B cell (primary cell): ENCODE data around the gene UPF1. TPM values are rescaled to one million over a fixed set of nuclear protein-coding genes. Genes with fewer than 3 reads are reported as not detected.

Experiments
- ATAC-seq: fragments of 200-7000 bp; cut with Tn5 transposase; one replicate; pipeline ENCODE4 v1.10.0; 2021; ENCODE audit warnings: low read depth, mild to moderate bottlenecking, moderate number of reproducible peaks, moderate library complexity
- CTCF ChIA-PET: fragments of 350-600 bp; sonication (Branson Sonifier 250); formaldehyde crosslinking; loops from one replicate; lab custom pipeline; 2021; ENCODE audit warnings: antibody characterized with exemption, inconsistent platforms; lab: Charles Lee
- POLR2A ChIA-PET: fragments of 350-600 bp; sonication (Branson Sonifier 250); formaldehyde crosslinking; loops from one replicate; lab custom pipeline; 2021; ENCODE audit warnings: antibody characterized with exemption; lab: Charles Lee
- DNase-seq: peaks from one replicate; pipeline ENCODE4 v3.0.0; 2013
- H2AFZ ChIP-seq: 2 replicates; pipeline ENCODE4 v1.6.1; 2012; ENCODE audit warnings: mild to moderate bottlenecking, low read depth, low read length; ENCODE audit not compliant: insufficient read depth, poor library complexity, severe bottlenecking
- H3K27ac ChIP-seq, 2 donors: 1 replicate in 1 of 2; 2 replicates in 1 of 2; pipeline ENCODE4 v1.5.1; 2012 to 2013; ENCODE audit warnings: low read length in 2 of 2, mild to moderate bottlenecking in 2 of 2, moderate library complexity in 1 of 2
- H3K27me3 ChIP-seq, 4 experiments: fragments of 200-600 bp in 1 of 4; sonication (generic) in 1 of 4; replicated peaks in 1 of 4; 1 replicate in 2 of 4; 2 replicates in 2 of 4; pipeline versions ENCODE4 v1.6.1 to v1.7.0; 2013 to 2016; ENCODE audit warnings: low read length in 3 of 4, mild to moderate bottlenecking in 2 of 4, mixed read lengths in 1 of 4, moderate library complexity in 1 of 4; ENCODE audit not compliant: insufficient read depth in 4 of 4, control insufficient read depth in 3 of 4; ENCODE audit errors: control extremely low read depth in 1 of 4
- H3K36me3 ChIP-seq, 2 experiments: replicated peaks in 1 of 2; 1 replicate in 1 of 2; 2 replicates in 1 of 2; pipeline versions ENCODE4 v1.6.1 to v1.7.1; 2013; ENCODE audit warnings: low read length in 1 of 2; ENCODE audit not compliant: insufficient read depth in 2 of 2, control insufficient read depth in 1 of 2; ENCODE audit errors: control extremely low read depth in 1 of 2, extremely low read depth in 1 of 2
- H3K4me1 ChIP-seq, 2 donors: fragments of 200-600 bp in 1 of 2; sonication (generic) in 1 of 2; 1 replicate in 1 of 2; 2 replicates in 1 of 2; pipeline versions ENCODE4 v1.5.1 to v1.6.1; 2013 to 2017; ENCODE audit warnings: low read length in 2 of 2; ENCODE audit not compliant: control insufficient read depth in 2 of 2, insufficient read depth in 2 of 2
- H3K4me2 ChIP-seq: replicated peaks from 2 replicates; pipeline ENCODE3; 2012; ENCODE audit warnings: mild to moderate bottlenecking, low read depth, low read length; ENCODE audit not compliant: poor library complexity, severe bottlenecking
- H3K4me3 ChIP-seq, 5 experiments: fragments of 200-600 bp in 1 of 5; sonication (generic) in 1 of 5; 1 replicate in 3 of 5; 2 replicates in 2 of 5; pipeline versions ENCODE4 v1.5.1 to v1.7.0; 2011 to 2016; ENCODE audit warnings: low read length in 4 of 5, mild to moderate bottlenecking in 4 of 5, low read depth in 2 of 5, control low read depth in 1 of 5, moderate library complexity in 1 of 5; ENCODE audit not compliant: insufficient read depth in 1 of 5; ENCODE audit errors: control extremely low read depth in 1 of 5, extremely low read depth in 1 of 5
- H3K79me2 ChIP-seq: fragments of 200-600 bp; sonication (generic); one replicate; pipeline ENCODE4 v1.6.0; 2016; ENCODE audit warnings: low read length; ENCODE audit not compliant: control insufficient read depth, insufficient read depth
- H3K9ac ChIP-seq: fragments of 200-600 bp; sonication (generic); 2 replicates; pipeline ENCODE4 v1.6.1; 2017; ENCODE audit warnings: mild to moderate bottlenecking, low read length, moderate library complexity
- H3K9me3 ChIP-seq, 3 donors: one replicate each; pipeline versions ENCODE4 v1.6.1 to v1.7.1; 2013; ENCODE audit warnings: low read length in 2 of 3; ENCODE audit not compliant: control insufficient read depth in 2 of 3, insufficient read depth in 1 of 3; ENCODE audit errors: control extremely low read depth in 1 of 3
- H4K20me1 ChIP-seq: 2 replicates; pipeline ENCODE4 v1.6.0; 2012; ENCODE audit warnings: mild to moderate bottlenecking, low read length; ENCODE audit not compliant: insufficient read depth, control insufficient read depth, poor library complexity, severe bottlenecking
- H3K27ac Mint-ChIP-seq: one replicate; pipeline ENCODE4 v1.8.0; 2021; ENCODE audit warnings: mixed read lengths
- H3K27me3 Mint-ChIP-seq: one replicate; pipeline ENCODE4 v1.8.0; 2021; ENCODE audit warnings: mixed read lengths
- H3K4me1 Mint-ChIP-seq: one replicate; pipeline ENCODE4 v1.8.0; 2021; ENCODE audit warnings: mixed read lengths
- H3K4me3 Mint-ChIP-seq: one replicate; pipeline ENCODE4 v1.8.0; 2021; ENCODE audit warnings: mixed read lengths
- H3K9me3 Mint-ChIP-seq: one replicate; pipeline ENCODE4 v1.8.0; 2022; ENCODE audit warnings: mixed read lengths; ENCODE audit not compliant: insufficient read depth
- CTCF ChIP-seq: fragments of 200-600 bp; IDR thresholded peaks from one replicate; pipeline ENCODE4 v1.8.0; 2022; ENCODE audit warnings: antibody characterized with exemption, mild to moderate bottlenecking
- EZH2 ChIP-seq: IDR thresholded peaks from 2 replicates; pipeline ENCODE4 v1.6.1; 2012; ENCODE audit warnings: borderline replicate concordance, low read depth, mild to moderate bottlenecking, moderate library complexity, low read length; ENCODE audit not compliant: insufficient read depth, poor library complexity, severe bottlenecking
- WGBS: methylation state at CpG from one replicate; pipeline ENCODE4 v1.1.5; 2013; ENCODE audit warnings: missing lambda C conversion rate; ENCODE audit not compliant: insufficient coverage; 5-methylcytosine and 5-hydroxymethylcytosine counted together
- intact Hi-C: fragments of 100-400 bp; cut with micrococcal nuclease; formaldehyde crosslinking; loops from one replicate; pipeline ENCODE4 v1.10.0; 2022
- polyA plus RNA-seq: library from polyadenylated mRNA; depleted of rRNA; stranded (reverse); fragments of >200 nt; gene quantifications from 2 replicates; pipeline ENCODE4 v1.2.3, GENCODE V29; 2012
- total RNA-seq, 2 donors: library from RNA; stranded (reverse); fragments of 120-200 nt in 1 of 2; gene quantifications; 1 replicate in 1 of 2; 2 replicates in 1 of 2; pipeline versions ENCODE4 v1.2.3 to v1.2.4, GENCODE V29; 2013 to 2022

UPF1 gene
- total and polyA plus RNA-seq, 2 donors (not counting 1 experiment from before 2014, with no cell fraction given), result 51.9 to 98.6 TPM

GRCh38 chr19:18798384-18799352 is 33.1 kb upstream of the UPF1 start:
- no peak for ATAC-seq
- CTCF ChIA-PET, result no interaction called here
- H2AFZ ChIP-seq, result no peak overlapping the region
- no peak overlapping the region for H3K4me2 ChIP-seq
- WGBS, result 58% methylated on average over 18 of the region's 22 CpGs
- no peaks in the 10 kb centered on the region for H4K20me1 ChIP-seq
- no peak for TF ChIP-seq CTCF
- no peak for TF ChIP-seq EZH2
- H3K27me3 ChIP-seq, result peaks cover 0 to 35% (median 4%) of the 10 kb centered on the region in 4 experiments
- no peak overlapping the region for H3K9ac ChIP-seq
- H3K4me3 ChIP-seq, result no peak overlapping the region
- peaks cover 2% of the 10 kb centered on the region for H3K4me1 Mint-ChIP-seq
- H3K4me1 ChIP-seq, result no peaks in the 10 kb centered on the region
- no peak overlapping the region for H3K27ac Mint-ChIP-seq
- H3K27me3 Mint-ChIP-seq, result peaks cover 22% of the 10 kb centered on the region
- POLR2A ChIA-PET, result no interaction called here
- intact Hi-C loops, result no loop called here
- H3K4me3 Mint-ChIP-seq, result no peak overlapping the region
- no peaks in the 10 kb centered on the region for H3K36me3 ChIP-seq
- H3K9me3 ChIP-seq, result peaks cover 0 to 20% (median 0%) of the 10 kb centered on the region in 3 donors
- no peaks in the 10 kb centered on the region for H3K9me3 Mint-ChIP-seq
- H3K79me2 ChIP-seq, result no peaks in the 10 kb centered on the region
- DNase-seq, result no peak
- no peak overlapping the region for H3K27ac ChIP-seq

- H3K4me3 Mint-ChIP-seq, result no peak overlapping the region
- Histone ChIP-seq H4K20me1 (no peaks in the 10 kb centered on the region), H3K9me3 (peaks cover 0 to 21% (median 0%) of the 10 kb centered on the region in 3 donors), H3K27me3 (peaks cover 0 to 35% (median 4%) of the 10 kb centered on the region in 4 experiments), H2AFZ (no peak overlapping the region), H3K9ac (no peak overlapping the region), H3K27ac (no peak overlapping the region), H3K4me2 (no peak overlapping the region), H3K36me3 (no peaks in the 10 kb centered on the region), H3K4me1 (no peaks in the 10 kb centered on the region), H3K79me2 (no peaks in the 10 kb centered on the region), H3K4me3 (no peak overlapping the region)
- peaks cover 20% of the 10 kb centered on the region for H3K27me3 Mint-ChIP-seq
- H3K4me1 Mint-ChIP-seq, result peaks cover 2% of the 10 kb centered on the region
- intact Hi-C loops, result no loop called here
- ChIA-PET CTCF (no interaction called here), POLR2A (no interaction called here)
- no peak for TF ChIP-seq EZH2
- TF ChIP-seq CTCF, result no peak
- ATAC-seq, result no peak
- no peaks in the 10 kb centered on the region for H3K9me3 Mint-ChIP-seq
- no peak for DNase-seq
- H3K27ac Mint-ChIP-seq, result no peak overlapping the region
These were observed 32.3 kb upstream of the UPF1 start for GRCh38 chr19:18799389-18799970.
